ENCODE measurements around the gene CELF4. TPM values are rescaled to one million over a fixed set of nuclear protein-coding genes. Genes with fewer than 3 reads are reported as not detected.

The CELF4 gene
- polyA plus RNA-seq, 1 donor (not counting 4 experiments of a cell fraction or from before 2014, with no cell fraction given), result not detected

DNA sequence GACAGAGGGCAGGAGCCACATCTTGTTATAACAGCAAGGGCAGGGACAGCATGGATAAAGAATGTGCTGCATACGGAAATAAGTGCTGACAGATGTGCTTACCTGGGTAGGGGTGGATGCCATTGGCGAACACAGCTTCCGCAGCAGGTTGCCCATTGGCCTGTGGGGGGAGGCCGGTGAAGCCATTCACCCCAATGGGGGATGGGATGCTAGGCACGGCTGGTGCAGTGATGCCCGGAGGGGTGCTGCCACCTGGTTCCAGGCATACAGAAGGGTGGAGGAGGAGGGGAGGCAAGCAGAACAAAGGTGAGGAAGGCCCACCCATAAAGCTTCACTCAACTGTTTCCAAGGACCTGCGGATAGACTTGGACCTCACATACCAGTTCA, 294.9 kb downstream of the CELF4 start:
- H2AFZ ChIP-seq (ENCODE audit: control insufficient read depth, low read length), result no peak overlapping the region
- H3K4me3 ChIP-seq (ENCODE audit: control insufficient read depth in 2 of 3, extremely low read depth in 1 of 3, insufficient read depth in 2 of 3, low read depth in 1 of 3, low read length in 3 of 3), result no peak overlapping the region
- no peaks in the 10 kb centered on the region for H3K4me1 ChIP-seq (ENCODE audit: control insufficient read depth, extremely low read depth, insufficient read depth, low read length)
- FAIRE-seq, result no peak
- no peak overlapping the region for H3K27ac ChIP-seq (ENCODE audit: control insufficient read depth, insufficient read depth, low read length)
- dilution Hi-C loops (cut with MboI; ENCODE audit: extremely low pct_ligation_motif_present, low sequenced_read_pairs), result no loop called here
- no peaks in the 10 kb centered on the region for H4K20me1 ChIP-seq (ENCODE audit: control insufficient read depth, extremely low read depth, insufficient read depth, low read length)
- H3K9ac ChIP-seq (ENCODE audit: control insufficient read depth, extremely low read depth, insufficient read depth, low read length), result no peak overlapping the region
- no peak for DNase-seq (ENCODE audit: low read depth, low spot score)
- H3K4me2 ChIP-seq (ENCODE audit: control insufficient read depth, extremely low read depth, insufficient read depth, low read depth, low read length), result no peak overlapping the region
- H3K36me3 ChIP-seq (ENCODE audit: control insufficient read depth in 2 of 2, extremely low read depth in 1 of 2, insufficient read depth in 2 of 2, low read length in 2 of 2), result no peaks in the 10 kb centered on the region
- TF ChIP-seq EZH2 (IDR thresholded peaks at IDR 0.05; ENCODE audit: low read length), result no peak
- TF ChIP-seq, protein P1, sequence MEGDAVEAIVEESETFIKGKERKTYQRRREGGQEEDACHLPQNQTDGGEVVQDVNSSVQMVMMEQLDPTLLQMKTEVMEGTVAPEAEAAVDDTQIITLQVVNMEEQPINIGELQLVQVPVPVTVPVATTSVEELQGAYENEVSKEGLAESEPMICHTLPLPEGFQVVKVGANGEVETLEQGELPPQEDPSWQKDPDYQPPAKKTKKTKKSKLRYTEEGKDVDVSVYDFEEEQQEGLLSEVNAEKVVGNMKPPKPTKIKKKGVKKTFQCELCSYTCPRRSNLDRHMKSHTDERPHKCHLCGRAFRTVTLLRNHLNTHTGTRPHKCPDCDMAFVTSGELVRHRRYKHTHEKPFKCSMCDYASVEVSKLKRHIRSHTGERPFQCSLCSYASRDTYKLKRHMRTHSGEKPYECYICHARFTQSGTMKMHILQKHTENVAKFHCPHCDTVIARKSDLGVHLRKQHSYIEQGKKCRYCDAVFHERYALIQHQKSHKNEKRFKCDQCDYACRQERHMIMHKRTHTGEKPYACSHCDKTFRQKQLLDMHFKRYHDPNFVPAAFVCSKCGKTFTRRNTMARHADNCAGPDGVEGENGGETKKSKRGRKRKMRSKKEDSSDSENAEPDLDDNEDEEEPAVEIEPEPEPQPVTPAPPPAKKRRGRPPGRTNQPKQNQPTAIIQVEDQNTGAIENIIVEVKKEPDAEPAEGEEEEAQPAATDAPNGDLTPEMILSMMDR (optimal IDR thresholded peaks at IDR 0.05 in 1 of 3, IDR thresholded peaks at IDR 0.05 in 1 of 3, conservative IDR thresholded peaks at IDR 0.05 in 1 of 3; ENCODE audit: extremely low read depth in 1 of 3, insufficient read depth in 2 of 3, low read length in 3 of 3), result no peak
- H3K27me3 ChIP-seq (ENCODE audit: control insufficient read depth, extremely low read depth, insufficient read depth, low read length), result peaks cover 31% of the 10 kb centered on the region
- H3K9me3 ChIP-seq (ENCODE audit: control insufficient read depth, low read depth, low read length), result no peaks in the 10 kb centered on the region
- no peaks in the 10 kb centered on the region for H3K79me2 ChIP-seq (ENCODE audit: control insufficient read depth, insufficient read depth, low read length)
- no peaks in the 10 kb centered on the region for H3K9me1 ChIP-seq (ENCODE audit: control insufficient read depth, extremely low read depth, insufficient read depth, low read length)

DNA sequence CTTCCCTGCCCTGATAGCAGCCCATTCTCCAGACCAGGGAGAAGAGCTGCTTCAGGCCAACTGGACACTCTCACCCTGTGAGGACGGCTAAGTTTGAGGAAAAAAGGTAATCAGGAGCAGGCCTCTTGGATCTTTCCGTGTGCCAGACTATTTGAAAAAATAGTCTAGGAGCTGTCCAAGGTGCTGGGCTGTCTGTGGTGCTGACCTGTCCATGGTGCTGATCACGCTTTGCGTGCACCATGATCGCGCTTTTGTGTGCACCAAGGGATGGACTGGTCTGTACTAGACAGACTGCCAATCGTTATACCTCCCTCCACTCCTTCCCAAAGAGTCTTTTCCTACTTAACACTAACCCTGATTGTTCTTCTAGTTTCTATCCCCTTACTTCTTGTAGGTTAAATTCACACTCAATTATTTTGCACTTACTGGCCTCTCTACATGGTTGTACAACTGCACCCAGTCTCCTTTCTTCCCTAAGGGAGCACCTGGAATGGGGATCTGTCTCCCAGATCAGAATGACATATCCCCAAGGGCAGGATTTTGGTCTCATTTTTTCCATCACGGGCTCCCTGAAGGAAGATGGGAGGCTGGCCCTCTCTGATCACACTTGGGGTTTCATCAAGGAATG, 295.4 kb downstream of the CELF4 start:
- DNase-seq (ENCODE audit: low read depth, low spot score), result no peak
- TF ChIP-seq EZH2 (IDR thresholded peaks at IDR 0.05; ENCODE audit: low read length), result peak; percentile 15
- TF ChIP-seq, protein P1 (optimal IDR thresholded peaks at IDR 0.05 in 1 of 3, IDR thresholded peaks at IDR 0.05 in 1 of 3, conservative IDR thresholded peaks at IDR 0.05 in 1 of 3; ENCODE audit: extremely low read depth in 1 of 3, insufficient read depth in 2 of 3, low read length in 3 of 3), result no peak
- H3K4me1 ChIP-seq (ENCODE audit: control insufficient read depth, extremely low read depth, insufficient read depth, low read length), result no peaks in the 10 kb centered on the region
- H4K20me1 ChIP-seq (ENCODE audit: control insufficient read depth, extremely low read depth, insufficient read depth, low read length), result no peaks in the 10 kb centered on the region
- H3K9me3 ChIP-seq (ENCODE audit: control insufficient read depth, low read depth, low read length), result no peaks in the 10 kb centered on the region
- no peaks in the 10 kb centered on the region for H3K79me2 ChIP-seq (ENCODE audit: control insufficient read depth, insufficient read depth, low read length)
- peak; percentile 53 for FAIRE-seq
- no peak overlapping the region for H3K27ac ChIP-seq (ENCODE audit: control insufficient read depth, insufficient read depth, low read length)
- no peak overlapping the region for H3K4me3 ChIP-seq (ENCODE audit: control insufficient read depth in 2 of 3, extremely low read depth in 1 of 3, insufficient read depth in 2 of 3, low read depth in 1 of 3, low read length in 3 of 3)
- no peak overlapping the region for H3K4me2 ChIP-seq (ENCODE audit: control insufficient read depth, extremely low read depth, insufficient read depth, low read depth, low read length)
- no peaks in the 10 kb centered on the region for H3K36me3 ChIP-seq (ENCODE audit: control insufficient read depth in 2 of 2, extremely low read depth in 1 of 2, insufficient read depth in 2 of 2, low read length in 2 of 2)
- dilution Hi-C loops (cut with MboI; ENCODE audit: extremely low pct_ligation_motif_present, low sequenced_read_pairs), result no loop called here
- no peak overlapping the region for H3K9ac ChIP-seq (ENCODE audit: control insufficient read depth, extremely low read depth, insufficient read depth, low read length)
- H2AFZ ChIP-seq (ENCODE audit: control insufficient read depth, low read length), result no peak overlapping the region
- no peaks in the 10 kb centered on the region for H3K9me1 ChIP-seq (ENCODE audit: control insufficient read depth, extremely low read depth, insufficient read depth, low read length)
- peaks cover 27% of the 10 kb centered on the region for H3K27me3 ChIP-seq (ENCODE audit: control insufficient read depth, extremely low read depth, insufficient read depth, low read length)

All from keratinocyte (primary cell).